A549 treated with CpdA at 1 μM for 4 hours (cell line): Measurements from ENCODE around the gene SP140L. TPM values are rescaled to one million over a fixed set of nuclear protein-coding genes. Genes with fewer than 3 reads are reported as not detected.

Experiments
- total RNA-seq: library from RNA; stranded (reverse); fragments of 200-300 nt; extraction: Qiagen RNA extraction; gene quantifications from 5 replicates; pipeline ENCODE4 v1.2.3, GENCODE V29; 2022; ENCODE audit warnings: low read depth

SP140L gene
- total RNA-seq, result 3.3 to 4.4 TPM (median 4.0 TPM) in 5 replicates

GRCh38 chr2:230326453-230327417 lies at the start of gene SP140L:
TSS of gene SP140L (plus strand) at chr2:230327193. CDS start at chr2:230327270, 77 bp downstream.

GRCh38 chr2:230416061-230416721 lies 89.2 kb downstream of the SP140L start, which contains the start of gene SP100:
TSS of gene SP100 (plus strand) at chr2:230416201. CDS start at chr2:230416297, 96 bp downstream.

Other genes with a start within 250 kb of the SP140L start
- gene SP110, start 107.2 kb upstream of the SP140L start, total RNA-seq, result 6.2 to 8.8 TPM (median 7.2 TPM) in 5 replicates
- gene SP140, start 101.5 kb upstream of the SP140L start, total RNA-seq, result 0.14 to 0.29 TPM (median 0.22 TPM) in 4 of 5 replicates, not detected in the other
- gene SP100, start 89.0 kb downstream of the SP140L start, total RNA-seq, result 27.6 to 34.6 TPM (median 29.8 TPM) in 5 replicates